Stimulated activated naive CD4-positive, alpha-beta T cell (primary cell): Measurements from ENCODE around the gene ACTRT2.

Experiments
- DNase-seq, 6 experiments: peaks; one replicate each; lab custom pipeline; 2025; lab: John Stamatoyannopoulos, UW

The ACTRT2 gene

DNA sequence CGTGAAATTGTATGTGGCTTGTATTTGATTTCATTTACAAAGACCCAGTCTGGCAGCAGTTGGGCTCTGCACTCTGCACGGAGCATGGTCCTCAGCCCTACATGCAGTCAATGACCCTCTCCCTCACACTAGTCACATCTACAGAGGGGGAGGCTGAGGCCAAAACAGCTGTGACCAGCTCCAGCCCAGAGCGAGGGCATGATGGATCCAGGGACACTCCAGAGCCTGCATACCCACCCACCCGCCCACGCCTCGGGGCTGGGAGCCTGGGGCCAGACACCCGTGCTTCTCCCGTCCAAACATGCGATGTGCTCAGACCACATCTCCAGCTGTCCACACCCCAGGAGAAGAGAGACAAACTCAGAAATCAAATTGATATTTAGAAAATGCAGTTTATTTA is 33.8 kb downstream of the ACTRT2 start:
- DNase-seq: no peak

DNA sequence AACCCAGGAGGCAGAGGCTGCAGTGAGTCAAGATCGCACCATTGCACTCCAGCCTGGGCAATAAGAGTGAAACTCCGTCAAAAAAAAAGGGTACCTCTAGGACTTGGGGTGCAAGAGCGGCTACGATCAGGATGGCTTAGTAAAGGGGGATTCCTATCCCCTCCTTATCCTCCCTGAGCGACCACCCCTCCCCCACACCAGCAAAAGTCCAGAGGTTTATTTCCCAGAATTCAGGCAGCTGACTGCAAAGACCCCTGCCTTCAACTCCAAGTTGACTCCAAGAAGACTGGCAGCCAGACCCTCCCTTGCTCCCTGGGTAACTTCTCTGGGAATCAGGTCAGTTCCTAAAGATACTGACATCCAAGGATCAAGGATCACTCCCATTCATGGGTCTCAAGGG is 35.4 kb downstream of the ACTRT2 start:
- no peak for DNase-seq

DNA sequence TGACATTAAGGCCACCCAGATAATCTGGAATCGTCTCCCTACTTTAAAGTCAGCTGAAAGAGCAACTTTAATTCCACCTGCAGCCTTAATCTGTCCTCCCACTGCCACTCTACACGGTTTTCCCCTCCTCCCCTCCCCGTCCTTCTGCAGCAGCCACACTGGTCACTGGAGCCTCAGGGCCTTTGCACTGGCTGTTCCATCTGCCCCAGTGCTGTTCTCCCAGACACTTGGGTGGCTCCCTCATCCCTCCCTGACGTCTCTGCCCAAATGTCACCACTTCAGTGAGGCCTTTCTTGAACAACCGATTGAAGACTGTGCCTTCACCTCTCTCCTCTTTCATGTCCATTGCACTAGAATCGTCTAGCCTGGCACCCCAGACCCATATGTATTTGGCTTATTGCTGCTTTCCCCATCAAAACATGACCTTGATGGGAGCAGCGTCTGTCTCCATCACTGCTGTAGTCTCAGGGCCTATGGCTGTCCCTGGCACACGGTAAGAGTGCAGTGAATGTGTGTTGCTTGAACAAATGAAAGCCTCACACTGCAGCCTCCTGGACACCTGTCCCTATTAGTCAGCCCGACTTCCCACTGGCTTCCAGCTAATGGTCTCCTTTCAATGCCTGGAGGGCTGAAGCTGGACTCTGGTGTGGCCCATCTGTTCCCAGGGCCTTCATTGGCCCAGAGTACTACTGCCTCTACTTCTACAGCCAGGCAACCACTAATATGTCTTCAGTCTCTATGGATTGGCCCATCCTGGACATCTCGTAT is 37.2 kb downstream of the ACTRT2 start:
- no peak for DNase-seq

DNA sequence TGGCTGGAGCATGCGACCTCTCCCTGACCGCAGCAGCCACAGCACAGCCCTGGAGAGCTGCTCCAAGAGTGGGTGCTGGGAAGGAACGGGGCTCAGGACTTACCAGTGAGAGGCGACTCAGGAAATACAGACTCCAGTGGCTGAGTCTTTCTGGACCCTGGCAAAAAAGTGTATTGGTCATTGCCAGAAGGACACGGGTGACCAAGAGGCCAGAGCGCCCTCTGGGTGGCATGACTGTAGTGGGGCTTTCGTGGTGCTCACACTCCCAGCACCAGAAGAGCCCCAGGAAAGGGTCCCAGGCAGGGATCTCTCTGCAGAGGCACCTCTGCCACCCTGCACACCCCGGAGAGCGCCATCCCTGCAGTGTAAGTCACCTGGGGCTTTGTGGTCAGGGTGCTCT is 38.9 kb downstream of the ACTRT2 start:
- DNase-seq: no peak

DNA sequence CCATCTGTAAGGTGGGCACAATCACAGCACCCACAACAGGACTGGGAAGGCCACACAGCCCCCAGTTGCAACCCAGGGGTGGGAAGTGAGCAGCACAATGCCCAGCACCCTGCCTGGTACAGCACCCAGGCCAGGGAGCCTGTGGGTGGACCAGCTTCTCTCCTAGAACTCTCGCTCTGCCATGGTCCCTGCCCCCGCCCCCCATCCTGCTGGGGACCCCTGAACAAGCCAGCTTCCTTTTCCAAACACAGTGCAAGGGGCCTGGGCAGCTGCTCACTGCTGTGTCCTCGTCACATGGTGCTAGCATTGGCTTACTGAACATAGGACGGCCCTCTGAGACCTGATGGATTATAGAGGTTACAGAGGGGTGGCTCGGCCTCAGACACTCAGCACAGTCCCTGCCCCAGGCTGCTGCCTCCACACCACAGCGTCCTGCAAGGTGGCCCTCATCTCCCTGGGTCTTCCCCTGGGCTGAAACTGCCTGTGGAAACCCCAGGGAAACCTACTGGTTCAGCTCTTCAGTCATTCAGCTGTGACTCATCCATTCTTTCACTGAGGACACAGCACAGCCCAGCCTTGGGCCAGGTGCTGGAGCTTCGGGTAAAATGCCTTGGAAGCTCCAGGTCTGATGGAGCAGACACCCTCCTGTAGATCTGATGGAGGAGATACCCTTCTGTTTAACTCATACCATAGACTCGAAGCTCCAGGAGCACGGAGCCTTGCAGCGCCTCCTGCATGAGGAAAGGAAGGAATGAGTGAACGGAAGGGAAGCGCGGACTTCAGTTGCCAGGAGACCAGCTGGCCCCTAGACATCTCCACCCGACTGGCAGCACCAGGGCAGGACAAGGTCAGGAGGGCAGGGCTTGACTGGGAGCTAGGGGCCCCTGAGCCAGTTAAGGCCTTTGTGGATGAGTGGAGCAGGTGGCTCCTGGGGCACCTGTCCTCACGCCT is 39.6 kb downstream of the ACTRT2 start:
- DNase-seq: no peak

DNA sequence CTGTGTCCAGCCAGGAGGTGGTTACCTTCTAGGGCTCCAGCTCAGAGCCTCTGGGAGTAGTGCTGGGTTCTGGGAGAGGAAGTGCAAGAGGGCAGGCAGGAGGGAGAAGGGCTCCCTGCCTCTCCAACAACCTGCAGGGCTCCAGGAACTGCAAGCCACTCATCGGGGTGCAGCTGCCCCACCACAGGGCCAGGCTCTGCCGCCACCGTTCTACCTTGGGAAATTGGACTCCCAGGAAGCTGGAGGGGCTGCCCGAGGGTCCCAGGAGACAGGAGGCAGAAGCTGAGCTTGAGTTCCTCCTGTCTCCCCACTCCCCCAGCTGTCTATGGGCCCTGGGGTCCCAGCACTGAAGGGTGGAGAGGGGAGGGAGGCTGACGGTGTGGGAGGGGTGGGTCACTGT is 40.3 kb downstream of the ACTRT2 start:
- no peak for DNase-seq

DNA sequence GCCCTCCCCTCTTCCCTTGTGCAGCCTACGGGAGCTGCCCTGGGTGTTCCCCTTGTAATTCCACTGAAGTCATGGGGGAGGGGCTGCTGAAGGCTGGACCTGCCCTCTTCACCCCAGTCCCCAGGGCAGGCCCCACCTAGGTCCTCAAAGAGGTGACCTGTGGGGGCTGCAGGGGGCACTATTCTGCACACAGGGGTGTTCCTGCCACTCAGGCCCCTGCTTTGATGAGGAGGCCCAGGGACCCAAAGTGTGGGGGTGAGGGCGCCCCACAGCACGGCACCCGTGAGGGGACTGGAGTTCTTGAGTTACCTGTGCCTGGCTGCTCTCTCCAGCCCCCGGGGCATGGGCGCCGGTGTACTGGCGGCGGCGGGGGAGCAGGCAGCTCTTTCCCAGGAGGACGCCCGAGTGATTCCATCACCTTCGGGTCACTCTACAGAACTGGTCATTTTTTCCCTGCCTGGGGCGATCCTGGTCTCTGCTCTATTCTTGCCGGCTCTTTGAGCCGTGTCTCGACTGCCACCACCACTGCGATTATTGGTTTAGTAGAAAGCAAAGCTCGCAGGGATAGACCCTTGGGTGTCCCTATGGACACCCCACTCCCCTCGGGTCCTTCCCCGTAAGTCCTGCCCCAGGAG is 40.8 kb downstream of the ACTRT2 start:
- no peak for DNase-seq

DNA sequence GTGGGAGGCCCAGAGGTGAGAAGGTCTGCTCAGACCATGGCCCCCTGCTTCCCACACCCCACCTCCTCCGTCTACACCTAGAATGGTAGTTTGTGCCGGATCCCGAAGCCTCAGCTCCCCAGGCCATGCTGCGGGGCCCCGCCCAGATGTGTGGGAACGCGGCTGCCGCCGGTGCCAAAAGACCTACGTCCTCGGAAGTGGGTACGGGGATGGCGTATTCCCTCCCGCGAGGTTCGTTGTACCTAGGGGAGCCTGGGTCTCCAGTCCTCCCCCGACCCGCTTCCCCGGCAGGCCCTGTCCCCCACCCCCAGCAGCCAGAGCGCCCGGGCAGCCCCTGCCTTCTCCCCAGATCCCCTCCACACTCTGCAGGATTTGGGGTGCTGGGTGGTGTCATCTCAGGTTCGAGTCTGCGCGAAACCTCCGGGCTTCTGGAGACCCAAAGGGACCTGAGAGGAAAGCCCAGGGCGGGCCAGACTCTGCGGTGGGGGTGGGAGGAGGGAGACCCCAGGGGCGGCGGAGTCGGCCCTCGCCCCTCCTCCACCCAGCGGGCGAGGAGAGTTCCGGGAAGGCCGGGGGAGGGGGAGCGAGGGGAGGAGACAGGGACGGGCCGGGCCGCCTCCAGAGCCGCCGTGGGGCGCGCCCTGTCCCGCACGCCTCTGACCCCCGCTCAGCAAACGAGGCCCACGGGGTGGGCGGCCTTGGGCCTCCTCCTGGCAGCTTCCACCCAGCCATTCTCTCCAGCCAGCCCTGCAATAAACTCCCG is 41.5 kb downstream of the ACTRT2 start:
- DNase-seq: no peak

DNA sequence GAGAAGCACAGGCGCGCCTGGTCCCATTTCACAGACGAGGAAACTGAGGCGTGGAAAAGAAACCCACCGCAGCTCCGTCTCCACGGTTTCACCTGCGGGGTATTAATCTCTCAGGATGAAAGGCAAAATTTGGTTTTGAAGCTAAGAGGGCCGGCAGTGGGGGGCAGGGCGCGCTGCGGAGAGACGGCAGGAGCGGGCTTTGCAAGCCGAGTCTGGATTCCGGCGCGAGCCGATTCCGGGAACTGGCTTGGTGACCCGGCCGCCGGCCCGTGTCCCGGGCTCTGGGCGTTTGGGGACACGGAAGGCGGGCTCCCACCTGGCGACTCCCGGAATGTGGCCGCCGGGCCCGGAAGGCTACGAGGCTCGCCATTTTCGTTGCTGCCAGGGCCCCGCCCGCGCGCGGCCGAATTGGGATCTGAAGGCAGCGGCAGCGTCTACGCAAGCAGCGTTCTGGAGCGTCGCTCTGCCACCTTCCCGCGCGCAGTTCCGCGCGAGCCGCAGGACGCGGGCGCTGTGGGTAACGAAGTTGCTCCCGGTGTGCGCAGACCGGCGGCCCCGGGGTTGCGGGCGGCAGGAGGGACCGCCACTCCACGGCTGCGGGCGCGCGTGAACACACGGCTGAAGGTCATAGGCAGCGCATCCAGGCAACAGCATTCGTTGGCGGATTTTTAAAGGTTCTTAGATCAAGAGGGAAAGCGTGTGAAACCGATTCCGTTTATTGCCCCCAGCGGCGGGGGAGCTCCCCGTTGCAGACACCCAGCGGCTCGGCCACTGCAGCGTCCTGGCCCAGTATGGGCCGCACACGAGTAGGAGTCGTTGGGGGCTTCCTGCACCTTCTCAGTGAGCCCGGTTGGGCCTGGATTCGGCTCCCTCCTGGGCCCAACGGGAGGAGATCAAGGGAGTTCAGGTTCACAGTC is 42.4 kb downstream of the ACTRT2 start:
- no peak for DNase-seq

DNA sequence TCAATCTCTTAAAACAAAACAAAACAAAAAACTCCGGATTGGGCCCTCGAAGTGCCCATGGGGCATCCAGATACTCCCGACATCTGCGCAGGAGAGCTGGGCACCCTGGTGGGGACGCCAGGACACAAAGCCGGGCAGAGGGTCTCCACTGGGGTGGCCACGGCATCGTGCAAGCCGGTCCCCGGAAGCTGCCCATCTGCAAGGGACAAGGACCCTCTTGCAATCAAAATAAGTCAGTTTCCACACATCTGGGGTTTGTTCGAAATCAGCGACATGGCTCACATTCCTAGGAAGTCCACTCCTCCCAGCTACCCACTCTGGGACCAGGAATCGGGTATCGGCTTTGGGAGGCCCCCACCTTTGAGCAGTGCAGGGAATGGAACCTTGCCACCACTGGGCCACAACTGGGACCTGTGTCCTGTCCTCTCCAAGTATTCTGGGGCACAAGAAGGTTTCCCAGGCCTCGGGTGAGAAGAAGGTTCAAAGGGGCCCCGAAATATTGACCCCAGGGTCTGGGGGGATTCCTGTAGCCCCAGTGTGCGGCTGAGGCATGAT is 43.1 kb downstream of the ACTRT2 start:
- DNase-seq: no peak

DNA sequence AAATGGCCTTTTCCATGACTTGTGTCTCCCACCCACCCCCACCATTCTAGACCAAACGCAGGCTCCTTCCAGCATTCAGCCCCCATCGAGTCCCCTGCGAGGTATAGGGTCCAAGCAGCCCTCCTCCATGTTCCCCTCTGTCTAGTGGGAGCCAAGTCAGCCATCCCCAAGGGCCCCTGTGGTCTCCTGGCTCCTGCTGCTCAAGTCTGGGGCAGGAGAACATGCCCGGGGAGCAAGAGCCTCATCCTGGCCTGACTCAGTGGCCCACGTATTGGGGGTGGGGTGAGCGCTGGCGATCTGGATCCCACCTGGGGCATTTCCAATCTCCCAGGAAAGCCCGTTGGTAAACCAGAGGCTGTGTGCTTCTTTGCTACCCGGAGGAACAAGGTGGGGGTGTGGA is 43.6 kb downstream of the ACTRT2 start:
- no peak for DNase-seq

DNA sequence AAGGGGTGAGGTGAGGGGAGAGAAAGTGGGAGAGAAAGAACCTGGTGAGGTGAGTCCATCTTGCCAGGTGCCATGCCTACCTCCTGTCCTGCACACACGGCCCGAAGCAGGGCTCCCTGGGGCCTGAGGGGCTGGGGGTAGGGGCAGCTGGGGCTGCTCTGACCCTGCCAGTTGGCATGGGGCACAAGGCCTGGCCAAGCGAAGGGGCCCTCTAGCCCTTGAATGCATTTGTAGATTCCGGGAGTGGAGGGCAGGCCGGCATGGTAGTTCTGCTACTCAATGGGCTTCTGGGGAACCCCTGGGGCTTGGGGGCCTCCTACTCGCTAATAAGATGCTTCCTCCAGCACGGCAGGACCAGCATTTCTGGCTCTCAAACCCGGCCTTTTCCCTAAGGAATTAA is 44.1 kb downstream of the ACTRT2 start:
- DNase-seq: no peak

DNA sequence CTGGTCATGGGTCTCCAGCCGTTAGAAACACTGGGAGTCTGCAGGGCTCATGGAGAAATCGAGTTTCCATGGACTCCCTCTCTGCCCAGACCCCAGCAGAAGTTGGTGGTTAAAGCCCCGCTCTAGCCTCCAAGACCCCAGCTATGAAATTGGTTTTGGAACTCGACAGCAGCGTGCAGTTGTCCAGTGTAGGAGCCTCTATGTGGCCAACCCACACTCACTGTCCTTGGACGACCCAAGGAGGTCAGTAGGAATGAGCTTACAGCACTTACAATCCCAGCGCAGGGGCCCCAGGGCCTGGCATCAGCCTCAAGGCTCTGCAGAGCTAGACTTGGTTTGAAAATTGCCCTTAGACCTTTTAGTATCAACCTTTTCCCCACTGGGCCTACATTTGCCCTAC is 44.5 kb downstream of the ACTRT2 start:
- no peak for DNase-seq

DNA sequence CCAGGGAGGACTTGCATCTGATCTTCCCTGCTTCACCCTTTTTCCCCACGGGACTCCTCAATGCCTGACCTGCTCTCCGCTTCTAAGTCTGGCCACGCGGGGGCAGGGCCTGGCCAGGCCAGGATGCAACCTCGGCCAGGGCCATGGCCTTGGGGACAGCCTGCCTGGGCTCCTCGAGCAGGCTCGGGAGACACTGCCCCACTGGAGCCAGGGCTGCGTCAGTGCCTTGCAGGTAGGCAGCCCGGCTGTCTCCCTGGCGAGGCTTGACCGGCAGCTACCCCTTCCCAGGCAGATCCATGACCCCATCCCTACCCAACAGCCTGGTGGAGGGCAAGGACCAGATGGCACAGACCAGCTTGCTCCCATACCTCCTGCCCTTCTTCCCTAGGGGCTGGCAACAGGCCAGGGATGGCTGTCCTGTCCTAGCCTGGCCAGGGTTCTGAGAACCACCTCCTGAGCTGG is 45.0 kb downstream of the ACTRT2 start:
- DNase-seq: no peak

DNA sequence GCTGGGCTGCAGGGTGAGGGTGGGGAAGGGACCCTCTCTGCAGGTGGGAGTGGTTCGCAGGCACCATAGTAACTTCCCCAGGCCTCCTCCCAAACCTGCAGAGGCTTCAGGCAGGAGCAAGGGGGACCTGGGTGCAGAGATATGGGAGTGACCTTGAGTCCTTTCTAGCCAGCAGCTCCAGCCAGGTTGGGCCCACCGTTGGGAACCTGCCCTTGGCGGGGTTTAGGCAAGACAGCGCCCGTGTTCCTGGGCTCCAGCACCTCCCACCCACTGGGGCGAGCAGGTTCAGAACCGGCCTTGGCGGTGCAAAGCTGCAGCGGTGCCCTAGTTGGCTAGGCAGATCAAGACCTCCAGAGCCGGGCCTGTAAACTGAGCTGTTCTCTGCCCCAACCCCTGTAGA is 45.6 kb downstream of the ACTRT2 start:
- no peak for DNase-seq

DNA sequence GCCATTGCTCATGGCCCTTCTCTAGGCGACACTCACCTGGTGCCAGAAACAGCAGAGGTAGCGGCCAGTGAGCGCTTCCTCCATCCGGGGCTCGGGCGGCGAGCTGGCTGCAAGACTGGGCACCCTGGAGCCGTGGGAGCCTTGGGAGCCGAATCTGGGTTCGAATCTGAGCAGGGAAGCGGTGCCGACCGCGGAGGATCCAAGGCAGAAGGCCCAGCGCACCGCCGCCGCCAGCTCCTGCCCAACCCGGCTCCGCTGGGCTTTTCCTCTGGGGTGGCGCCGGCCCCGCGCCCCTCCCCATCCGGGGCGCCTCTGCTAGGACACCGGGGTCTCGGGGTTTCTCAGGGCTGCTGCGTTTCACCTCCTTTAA is 46.0 kb downstream of the ACTRT2 start:
- no peak for DNase-seq

DNA sequence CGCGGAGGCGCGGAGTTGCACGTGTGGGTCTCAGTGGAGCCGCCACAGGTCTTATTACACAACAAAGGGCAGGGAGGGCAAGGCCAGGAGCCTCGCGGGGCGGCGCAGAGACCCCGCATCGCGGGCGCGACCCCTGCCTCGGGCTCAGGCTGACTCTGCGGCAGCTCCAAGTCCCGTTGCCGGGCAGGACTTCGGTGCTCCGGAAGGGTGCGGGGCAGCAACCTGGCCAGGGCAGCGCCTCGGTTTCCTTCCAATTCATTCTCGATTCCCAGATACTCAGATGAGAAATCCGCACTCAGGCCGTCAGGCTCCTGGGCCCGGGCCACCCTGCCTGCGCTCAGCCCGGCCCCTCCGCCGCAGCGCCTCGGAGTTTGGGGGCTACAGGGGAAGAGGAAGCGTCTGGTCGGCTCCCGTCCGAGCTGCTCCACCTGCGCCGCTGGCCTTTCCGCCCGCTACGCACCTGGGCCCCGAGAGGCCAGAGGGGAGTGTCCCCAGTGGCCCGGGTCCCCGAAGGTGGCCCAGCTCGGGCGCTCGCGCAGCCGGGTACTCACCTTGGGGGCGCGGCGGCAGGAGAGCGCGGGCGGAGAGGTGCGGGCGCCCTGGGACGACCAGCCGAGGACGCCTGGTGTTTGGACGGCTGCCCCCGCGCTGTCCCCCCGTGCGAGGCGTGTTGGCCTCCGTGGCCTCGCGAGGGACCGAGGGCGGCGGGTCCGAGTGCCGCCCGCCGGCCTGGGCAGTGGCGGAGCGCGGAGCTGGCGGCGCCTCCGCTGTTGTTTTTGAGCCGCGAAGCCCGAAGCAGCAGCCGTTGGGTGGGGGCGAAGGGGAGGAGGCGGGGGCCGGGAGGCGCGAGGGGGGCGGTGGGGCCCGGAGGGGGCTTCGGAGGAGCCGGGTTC is 46.6 kb downstream of the ACTRT2 start:
- DNase-seq: no peak

DNA sequence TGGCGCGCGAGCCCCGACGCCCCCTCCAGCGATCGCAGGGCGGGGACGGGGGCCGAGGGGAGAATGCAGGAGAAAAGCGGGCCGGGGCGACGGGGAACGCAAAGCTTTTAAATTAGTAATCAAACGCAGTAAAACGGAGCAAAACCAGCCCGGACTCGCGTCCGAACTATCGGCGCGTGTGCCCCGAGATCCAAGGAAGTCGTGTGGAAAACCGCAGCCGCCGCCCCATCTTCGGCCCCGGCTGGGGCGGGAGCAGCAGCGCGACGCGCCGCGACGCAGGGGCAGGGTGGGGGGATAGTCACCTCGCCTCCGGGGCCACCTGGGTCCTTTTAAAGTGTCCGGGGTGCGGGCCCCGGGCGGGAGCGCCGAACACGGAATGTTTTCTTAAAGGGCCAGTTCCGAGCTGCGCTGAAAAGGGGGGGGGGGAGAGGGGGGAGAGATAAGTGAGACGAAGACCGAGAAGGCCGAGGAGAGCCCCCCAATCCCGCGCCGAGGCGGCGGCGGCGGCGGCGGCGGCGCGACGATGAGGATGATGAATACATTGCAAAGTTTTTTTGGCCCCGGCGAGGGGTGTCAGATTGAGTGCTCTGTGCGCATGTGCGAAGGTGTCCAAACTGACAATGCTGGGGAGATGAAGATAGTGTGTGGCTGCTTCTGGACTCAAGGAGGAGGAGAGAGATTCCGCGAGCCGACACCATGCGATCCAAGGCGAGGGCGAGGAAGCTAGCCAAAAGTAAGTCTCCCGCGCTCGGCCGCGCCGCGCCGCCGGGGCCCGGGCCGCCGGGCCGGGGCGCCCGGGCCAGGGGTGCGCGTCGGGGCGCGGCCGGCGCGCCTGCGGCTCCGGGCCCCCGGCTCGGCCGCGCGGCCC is 47.5 kb downstream of the ACTRT2 start, which contains the start of gene PRDM16:
PRDM16 (plus strand) TSS at position 640 of the 868 bp plus-strand sequence; CDS start at position 697, 57 bp downstream.
- no peak for DNase-seq
